H1 (cell line): ENCODE results near the gene CTIF. TPM values are rescaled to one million over a fixed set of nuclear protein-coding genes. Genes with fewer than 3 reads are reported as not detected.

Experiments used
- CTCF ChIA-PET: fragments of 300-600 bp; sonication (Branson Sonifier 250); formaldehyde crosslinking; loops from one replicate; lab custom pipeline; 2021; ENCODE audit not compliant: partially characterized antibody; lab: Charles Lee
- POLR2A ChIA-PET: fragments of 300-600 bp; sonication (Branson Sonifier 250); formaldehyde crosslinking; loops from one replicate; lab custom pipeline; 2021; ENCODE audit warnings: inconsistent platforms; ENCODE audit not compliant: partially characterized antibody; lab: Charles Lee
- DNase-seq, 2 experiments: peaks; one replicate each; pipeline versions ENCODE4 v3.0.0 to v3.0.0-alpha.2; 2010 to 2022; ENCODE audit warnings: low spot score in 2 of 2, low read depth in 1 of 2, mixed read lengths in 1 of 2
- FAIRE-seq: peaks from 2 replicates; lab custom pipeline; 2011; peaks lifted over from hg19 to GRCh38; lab: Jason Lieb, UNC
- H2AFZ ChIP-seq: 2 replicates; pipeline ENCODE4 v1.8.1; 2012; ENCODE audit warnings: low read length, inconsistent platforms
- H2AK5ac ChIP-seq: 2 replicates; pipeline ENCODE4 v1.6.1; 2013; ENCODE audit warnings: low read depth, low read length
- H2BK120ac ChIP-seq: replicated peaks from 2 replicates; pipeline ENCODE3; 2013; ENCODE audit warnings: low read depth, low read length, inconsistent platforms
- H2BK12ac ChIP-seq: 2 replicates; pipeline ENCODE4 v1.6.1; 2013; ENCODE audit warnings: low read depth, low read length
- H2BK15ac ChIP-seq: 2 replicates; pipeline ENCODE4 v1.6.1; 2013; ENCODE audit warnings: low read length
- H2BK20ac ChIP-seq: 2 replicates; pipeline ENCODE4 v1.6.1; 2013; ENCODE audit warnings: low read length
- H2BK5ac ChIP-seq: 2 replicates; pipeline ENCODE4 v1.6.1; 2013; ENCODE audit warnings: low read depth, low read length
- H3K14ac ChIP-seq: 2 replicates; pipeline ENCODE4 v1.6.1; 2013; ENCODE audit warnings: inconsistent platforms; ENCODE audit not compliant: insufficient read length
- H3K18ac ChIP-seq: 2 replicates; pipeline ENCODE4 v1.6.1; 2013; ENCODE audit warnings: low read length; ENCODE audit errors: extremely low read depth
- H3K23ac ChIP-seq: 2 replicates; pipeline ENCODE4 v1.6.1; 2013; ENCODE audit warnings: inconsistent platforms; ENCODE audit not compliant: insufficient read length
- H3K23me2 ChIP-seq: 2 replicates; pipeline ENCODE4 v1.6.1; 2013; ENCODE audit warnings: low read depth, low read length
- H3K27ac ChIP-seq: 2 replicates; pipeline ENCODE4 v1.6.1; 2011; ENCODE audit warnings: low read depth, low read length, inconsistent platforms
- H3K27me3 ChIP-seq, 4 experiments: replicated peaks in 1 of 4; 1 replicate in 1 of 4; 2 replicates in 3 of 4; pipeline versions ENCODE4 v1.6.1 to v1.8.1; 2011 to 2013; ENCODE audit warnings: low read length in 3 of 4, mild to moderate bottlenecking in 3 of 4, inconsistent platforms in 2 of 4, mixed read lengths in 2 of 4, moderate library complexity in 1 of 4; ENCODE audit not compliant: control insufficient read depth in 3 of 4, insufficient read depth in 3 of 4; ENCODE audit errors: extremely low read depth in 1 of 4
- H3K36me3 ChIP-seq, 4 experiments: 2 replicates each; pipeline versions ENCODE4 v1.6.1 to v1.8.1; 2011 to 2013; ENCODE audit warnings: mild to moderate bottlenecking in 4 of 4, low read length in 3 of 4, moderate library complexity in 2 of 4, control low read depth in 1 of 4, inconsistent platforms in 1 of 4; ENCODE audit not compliant: insufficient read depth in 4 of 4, control insufficient read depth in 2 of 4
- H3K4ac ChIP-seq: replicated peaks from 2 replicates; pipeline ENCODE3; 2013; ENCODE audit warnings: low read length, low read depth, mixed read lengths, inconsistent platforms; ENCODE audit not compliant: insufficient read length
- H3K4me1 ChIP-seq, 4 experiments: replicated peaks in 1 of 4; 1 replicate in 1 of 4; 2 replicates in 3 of 4; pipeline versions ENCODE4 v1.6.1 to v1.8.1; 2011 to 2013; ENCODE audit warnings: low read length in 3 of 4, inconsistent platforms in 2 of 4, mixed read lengths in 1 of 4; ENCODE audit not compliant: insufficient read depth in 4 of 4, control insufficient read depth in 3 of 4
- H3K4me2 ChIP-seq, 2 experiments: 2 replicates each; pipeline versions ENCODE4 v1.6.1 to v1.8.1; 2011 to 2013; ENCODE audit warnings: low read depth in 2 of 2, low read length in 2 of 2, control low read depth in 1 of 2, inconsistent platforms in 1 of 2, mild to moderate bottlenecking in 1 of 2; ENCODE audit not compliant: insufficient read depth in 1 of 2
- H3K4me3 ChIP-seq, 4 experiments: fragments of 200-600, 300-600 bp in 1 of 4; sonication (generic), shearing (Covaris generic), sonication (Bioruptor Twin) in 1 of 4; 2 replicates each; pipeline versions ENCODE4 v1.5.1 to v1.8.1; 2011 to 2016; ENCODE audit warnings: low read length in 4 of 4, low read depth in 3 of 4, control low read depth in 2 of 4, inconsistent platforms in 2 of 4, mild to moderate bottlenecking in 2 of 4, mixed read lengths in 1 of 4, moderate library complexity in 1 of 4; ENCODE audit not compliant: insufficient read depth in 2 of 4; ENCODE audit errors: extremely low read depth in 1 of 4
- H3K56ac ChIP-seq: replicated peaks from 2 replicates; pipeline ENCODE3; 2013; ENCODE audit warnings: low read depth, mild to moderate bottlenecking, mixed read lengths, low read length, inconsistent platforms; ENCODE audit not compliant: insufficient read length
- H3K79me1 ChIP-seq: 2 replicates; pipeline ENCODE4 v1.6.1; 2013; ENCODE audit warnings: low read depth, low read length, control low read depth
- H3K79me2 ChIP-seq, 2 experiments: 2 replicates each; pipeline versions ENCODE4 v1.6.1 to v1.8.1; 2012 to 2013; ENCODE audit warnings: low read length in 2 of 2, mild to moderate bottlenecking in 2 of 2, inconsistent platforms in 1 of 2; ENCODE audit not compliant: insufficient read depth in 2 of 2, control insufficient read depth in 1 of 2
- H3K9ac ChIP-seq, 4 experiments: replicated peaks in 1 of 4; 1 replicate in 1 of 4; 2 replicates in 3 of 4; pipeline versions ENCODE4 v1.6.1 to v1.8.1; 2011 to 2013; ENCODE audit warnings: low read depth in 3 of 4, low read length in 3 of 4, control low read depth in 2 of 4, mild to moderate bottlenecking in 2 of 4, moderate library complexity in 2 of 4, inconsistent platforms in 1 of 4; ENCODE audit errors: extremely low read depth in 1 of 4
- H3K9me3 ChIP-seq, 2 experiments: 2 replicates each; pipeline versions ENCODE4 v1.6.1 to v1.8.1; 2012 to 2013; ENCODE audit warnings: mild to moderate bottlenecking in 2 of 2, moderate library complexity in 2 of 2, control low read depth in 1 of 2, inconsistent platforms in 1 of 2, low read depth in 1 of 2, low read length in 1 of 2, mixed read lengths in 1 of 2; ENCODE audit not compliant: insufficient read depth in 2 of 2
- H4K20me1 ChIP-seq, 2 experiments: replicated peaks in 1 of 2; 2 replicates each; pipeline versions ENCODE3 to v1.8.1; 2011 to 2013; ENCODE audit warnings: inconsistent platforms in 2 of 2, low read length in 2 of 2, mild to moderate bottlenecking in 1 of 2; ENCODE audit not compliant: insufficient read depth in 2 of 2, control insufficient read depth in 1 of 2
- H4K5ac ChIP-seq: 2 replicates; pipeline ENCODE4 v1.6.1; 2013; ENCODE audit warnings: low read length, low read depth, mixed read lengths, inconsistent platforms; ENCODE audit not compliant: insufficient read length
- H4K8ac ChIP-seq: 2 replicates; pipeline ENCODE4 v1.8.0; 2013; ENCODE audit warnings: mild to moderate bottlenecking, moderate library complexity, low read length, inconsistent platforms; ENCODE audit not compliant: insufficient read depth; ENCODE audit errors: extremely low read depth
- H4K91ac ChIP-seq: replicated peaks from 2 replicates; pipeline ENCODE3; 2013; ENCODE audit warnings: low read length, mixed read lengths, inconsistent platforms; ENCODE audit not compliant: insufficient read length
- CBX5 ChIP-seq: fragments of 300-800, 300-1000 bp; sonication (generic); IDR thresholded peaks from 2 replicates; pipeline ENCODE4 v1.7.1; 2016; ENCODE audit warnings: antibody characterized with exemption, low read length, low read depth
- EZH2 ChIP-seq: fragments of 200-600 bp; sonication (generic); IDR thresholded peaks from 2 replicates; pipeline ENCODE4 v1.7.1; 2012; ENCODE audit warnings: low read depth, mild to moderate bottlenecking, moderate library complexity, low read length, inconsistent platforms; ENCODE audit not compliant: severe bottlenecking
- GABPA ChIP-seq: IDR thresholded peaks from 2 replicates; pipeline ENCODE4 v1.6.1; 2011; ENCODE audit warnings: mild to moderate bottlenecking, low read length, moderate library complexity, borderline replicate concordance; ENCODE audit not compliant: insufficient read depth
- HDAC6 ChIP-seq: IDR thresholded peaks from one replicate; pipeline ENCODE4 v1.7.1; 2012; ENCODE audit warnings: low read depth, mild to moderate bottlenecking, inconsistent platforms, low read length, moderate library complexity
- KDM1A ChIP-seq: fragments of 200-600, 300-600 bp; sonication (generic); IDR thresholded peaks from 2 replicates; pipeline ENCODE4 v1.7.1; 2016; ENCODE audit warnings: mild to moderate bottlenecking, low read length, borderline replicate concordance
- POU5F1 ChIP-seq: IDR thresholded peaks from 2 replicates; pipeline ENCODE4 v1.6.1; 2011; ENCODE audit warnings: low read depth, mild to moderate bottlenecking, low read length, moderate library complexity
- RAD21 ChIP-seq, 2 experiments: IDR thresholded peaks in 1 of 2; conservative IDR thresholded peaks in 1 of 2; 2 replicates each; pipeline ENCODE4 v1.6.1; 2011; ENCODE audit warnings: low read depth in 2 of 2, low read length in 2 of 2, improper control_type of control experiment in 1 of 2, inconsistent platforms in 1 of 2, mild to moderate bottlenecking in 1 of 2, moderate library complexity in 1 of 2
- RFX5 ChIP-seq: IDR thresholded peaks from 2 replicates; pipeline ENCODE4 v1.6.1; 2011; ENCODE audit warnings: low read depth, low read length, improper control_type of control experiment, borderline replicate concordance
- SRF ChIP-seq: IDR thresholded peaks from 2 replicates; pipeline ENCODE4 v1.6.1; 2011; ENCODE audit warnings: mild to moderate bottlenecking, low read depth, low read length, moderate library complexity
- SUZ12 ChIP-seq: fragments of 200-600 bp; sonication (generic); IDR thresholded peaks from 2 replicates; pipeline ENCODE4 v1.6.1; 2012; ENCODE audit warnings: mild to moderate bottlenecking, inconsistent platforms, low read length, moderate library complexity, mixed read lengths
- WGBS, 2 experiments: shearing (Covaris generic) in 1 of 2; methylation state at CpG; one replicate each; pipeline versions ENCODE4 v1.1.6 to v1.1.7; 2013 to 2015; ENCODE audit warnings: low lambda C conversion rate in 2 of 2, mixed read lengths in 2 of 2, inconsistent platforms in 1 of 2, low coverage in 1 of 2, missing lambda C conversion rate in 1 of 2; ENCODE audit not compliant: insufficient replicate concordance in 2 of 2, insufficient coverage in 1 of 2, insufficient read length in 1 of 2; ENCODE audit errors: extremely low coverage in 1 of 2, missing lambda C conversion rate in 1 of 2; 5-methylcytosine and 5-hydroxymethylcytosine counted together
- polyA plus RNA-seq, 7 experiments: library from polyadenylated mRNA; depleted of rRNA in 3 of 7; stranded (reverse) in 5 of 7; unstranded in 2 of 7; fragments of >200 nt in 5 of 7; fragments of 200-250 nt in 2 of 7; gene quantifications; 1 replicate in 5 of 7; 2 replicates in 1 of 7; 4 replicates in 1 of 7; pipeline versions ENCODE4 v1.2.1 to v1.2.3, GENCODE V29; 2011 to 2013; ENCODE audit warnings: missing spikeins in 2 of 7, mixed read lengths in 2 of 7
- total RNA-seq: library from RNA; stranded (reverse); fragmentation: NEBNext Ultra II Directional; extraction: Animal tissue kit (Norgen Biotek cat#: 25700); gene quantifications from 2 replicates; pipeline ENCODE4 v1.2.1, GENCODE V29; 2021

CTIF gene
- total and polyA plus RNA-seq, 2 of the 8 experiments (the other 6 are each of a cell fraction or from before 2014, with no cell fraction given): 9.0 to 17.8 TPM

GRCh38 chr18:48780913-48781162 lies 242.0 kb downstream of the CTIF start:
- Histone ChIP-seq H3K79me1 (no peaks in the 10 kb centered on the region), H3K23ac (no peak overlapping the region), H4K8ac (peak overlapping the region; percentile 28; the same call in 1 of the 2 replicates), H3K9ac (no peak overlapping the region), H3K4ac (no peak overlapping the region), H3K18ac (no peak overlapping the region), H2BK5ac (no peak overlapping the region), H3K27me3 (no peaks in the 10 kb centered on the region), H2BK20ac (no peak overlapping the region), H3K9me3 (no peaks in the 10 kb centered on the region), H2AK5ac (no peak overlapping the region)
- WGBS, 2 experiments: 79% methylated on average over 3 of the region's 3 CpGs; no CpG with 5 or more reads in 1 of the 2 experiments
- TF ChIP-seq HDAC6: no peak
- TF ChIP-seq KDM1A: no peak
- TF ChIP-seq SUZ12: no peak
- TF ChIP-seq RAD21 (IDR thresholded peaks at IDR 0.05 in 1 of 2, conservative IDR thresholded peaks at IDR 0.05 in 1 of 2; ENCODE audit: low read depth in 2 of 2, low read length in 2 of 2): no peak
- no peak for TF ChIP-seq RFX5
- no peak for TF ChIP-seq SRF
- no peak for TF ChIP-seq CBX5
- no peak for TF ChIP-seq POU5F1
- TF ChIP-seq GABPA: no peak
- no peak for TF ChIP-seq EZH2
- TF ChIP-seq, all 59 proteins: peak for 0
- no peak overlapping the region for H4K5ac ChIP-seq
- H3K79me2 ChIP-seq: no peaks in the 10 kb centered on the region
- no peak for FAIRE-seq
- H3K4me2 ChIP-seq: no peak overlapping the region
- DNase-seq: no peak
- 0 out of 2 replicates have a peak overlapping the region, but pooled peaks have one; percentile 46 for H2BK15ac ChIP-seq
- H3K14ac ChIP-seq: no peak overlapping the region
- no peak overlapping the region for H2BK12ac ChIP-seq
- ChIA-PET POLR2A (no interaction called here), CTCF (interaction anchor here (1.0 to 5.3 kb wide), 5 partner anchors 9 to 69 kb away, joined by 3 to 28 read pairs (median 4); no protein-coding TSS in a partner anchor)
- H3K56ac ChIP-seq: no peak overlapping the region
- H3K4me3 ChIP-seq: no peak overlapping the region
- no peak overlapping the region for H4K91ac ChIP-seq
- no peak overlapping the region for H3K27ac ChIP-seq
- H2BK120ac ChIP-seq: no peak overlapping the region
- no peaks in the 10 kb centered on the region for H3K36me3 ChIP-seq
- H4K20me1 ChIP-seq: no peaks in the 10 kb centered on the region
- H2AFZ ChIP-seq: no peak overlapping the region
- H3K23me2 ChIP-seq: no peaks in the 10 kb centered on the region
- peaks cover 0 to 5% (median 2%) of the 10 kb centered on the region in 4 experiments; a peak in 4 of 7 replicates for H3K4me1 ChIP-seq
